GM23338 (cell line): ENCODE results near the gene SKA1. TPM values are rescaled to one million over a fixed set of nuclear protein-coding genes. Genes with fewer than 3 reads are reported as not detected.

Source experiments
- ATAC-seq: fragments of 200-7000 bp; cut with Tn5 transposase; 3 replicates; pipeline ENCODE4 v1.9.1; 2020
- DNase-seq: peaks from one replicate; pipeline ENCODE4 v3.0.0-alpha.2; 2015; ENCODE audit warnings: low spot score
- H2AFZ ChIP-seq: fragments of 200-600 bp; sonication (generic); 2 replicates; pipeline ENCODE4 v1.8.0; 2016; ENCODE audit warnings: antibody characterized with exemption, mild to moderate bottlenecking, moderate library complexity
- H3F3A ChIP-seq: fragments of 200-600 bp; sonication (generic); replicated peaks from 2 replicates; pipeline ENCODE4 v1.8.0; 2017; ENCODE audit warnings: antibody characterized with exemption, mixed run types, low read depth
- H3K27ac ChIP-seq: fragments of 200-600 bp; sonication (generic); 2 replicates; pipeline ENCODE4 v1.6.1; 2016; ENCODE audit warnings: low read depth
- H3K27me3 ChIP-seq: fragments of 200-600 bp; sonication (generic); 2 replicates; pipeline ENCODE4 v1.8.0; 2016; ENCODE audit warnings: mild to moderate bottlenecking, mixed run types, moderate library complexity; ENCODE audit not compliant: insufficient read depth
- H3K36me3 ChIP-seq: fragments of 200-600 bp; sonication (generic); 2 replicates; pipeline ENCODE4 v1.8.0; 2016; ENCODE audit warnings: mild to moderate bottlenecking; ENCODE audit not compliant: insufficient read depth
- H3K4me1 ChIP-seq: fragments of 200-600 bp; sonication (generic); 2 replicates; pipeline ENCODE4 v1.8.0; 2016; ENCODE audit warnings: mild to moderate bottlenecking, moderate library complexity; ENCODE audit not compliant: insufficient read depth
- H3K4me2 ChIP-seq: fragments of 200-600 bp; sonication (generic); 2 replicates; pipeline ENCODE4 v1.7.1; 2017; ENCODE audit warnings: mixed run types
- H3K4me3 ChIP-seq: fragments of 200-600 bp; sonication (generic); 2 replicates; pipeline ENCODE4 v1.6.1; 2016; ENCODE audit warnings: mixed run types
- H3K79me2 ChIP-seq: fragments of 200-600 bp; sonication (generic); replicated peaks from 2 replicates; pipeline ENCODE4 v1.8.0; 2017; ENCODE audit warnings: mild to moderate bottlenecking; ENCODE audit not compliant: insufficient read depth
- H3K9me2 ChIP-seq: fragments of 200-600 bp; sonication (generic); 2 replicates; pipeline ENCODE4 v1.8.0; 2017; ENCODE audit not compliant: insufficient read depth
- H4K20me1 ChIP-seq: fragments of 200-600 bp; sonication (generic); replicated peaks from 2 replicates; pipeline ENCODE4 v1.8.0; 2017; ENCODE audit warnings: mild to moderate bottlenecking; ENCODE audit not compliant: insufficient read depth
- H3K27ac Mint-ChIP-seq: 2 replicates; pipeline ENCODE4 v1.8.0; 2020; ENCODE audit warnings: inconsistent platforms, mild to moderate bottlenecking, moderate library complexity, mixed read lengths
- H3K27me3 Mint-ChIP-seq: 3 replicates; pipeline ENCODE4 v1.8.0; 2022; ENCODE audit warnings: low read depth, mild to moderate bottlenecking, moderate library complexity, mixed read lengths, inconsistent platforms; ENCODE audit not compliant: insufficient read depth, poor library complexity
- H3K36me3 Mint-ChIP-seq: 3 replicates; pipeline ENCODE4 v1.8.0; 2021; ENCODE audit warnings: low read depth, mild to moderate bottlenecking, inconsistent platforms, moderate library complexity, mixed read lengths
- H3K4me1 Mint-ChIP-seq: 3 replicates; pipeline ENCODE4 v1.8.0; 2020; ENCODE audit warnings: mild to moderate bottlenecking, inconsistent platforms, mixed read lengths
- H3K4me3 Mint-ChIP-seq: 3 replicates; pipeline ENCODE4 v1.8.0; 2021; ENCODE audit warnings: moderate library complexity, mild to moderate bottlenecking, inconsistent platforms, mixed read lengths
- H3K9me3 Mint-ChIP-seq: 3 replicates; pipeline ENCODE4 v1.8.0; 2020; ENCODE audit warnings: moderate library complexity, mild to moderate bottlenecking, inconsistent platforms, mixed read lengths
- CREB1 ChIP-seq: fragments of 250-450 bp; sonication (Bioruptor Pico); IDR thresholded peaks from 2 replicates; pipeline ENCODE4 v1.5.0; 2020; ENCODE audit warnings: low read depth, mild to moderate bottlenecking, moderate library complexity
- EZH2 ChIP-seq: fragments of 200-600 bp; sonication (generic); IDR thresholded peaks from one replicate; pipeline ENCODE4 v1.8.0; 2017; ENCODE audit warnings: antibody characterized with exemption, mild to moderate bottlenecking, low read depth; ENCODE audit not compliant: unreplicated experiment
- JUNB ChIP-seq: IDR thresholded peaks from one replicate; pipeline ENCODE4 v1.6.1; 2016; ENCODE audit warnings: antibody characterized with exemption; ENCODE audit not compliant: unreplicated experiment
- NANOG ChIP-seq: IDR thresholded peaks from 2 replicates; pipeline ENCODE4 v1.6.1; 2016; ENCODE audit warnings: antibody characterized with exemption, borderline replicate concordance
- POLR2AphosphoS5 ChIP-seq: IDR thresholded peaks from 2 replicates; pipeline ENCODE4 v1.6.1; 2016; ENCODE audit warnings: antibody characterized with exemption, low read depth
- STAT1 ChIP-seq: IDR thresholded peaks from one replicate; pipeline ENCODE4 v1.6.1; 2016; ENCODE audit warnings: antibody characterized with exemption; ENCODE audit not compliant: unreplicated experiment
- ZNF114 ChIP-seq: fragments of 250-450 bp; sonication (Bioruptor Pico); IDR thresholded peaks from 2 replicates; pipeline ENCODE4 v1.5.0; 2020; ENCODE audit warnings: mild to moderate bottlenecking, moderate library complexity
- ZNF331 ChIP-seq: fragments of 250-450 bp; sonication (Bioruptor Pico); IDR thresholded peaks from 2 replicates; pipeline ENCODE4 v1.5.0; 2020; ENCODE audit warnings: low read depth, mild to moderate bottlenecking, moderate library complexity
- polyA plus RNA-seq: library from polyadenylated mRNA; unstranded; fragments of >200 nt; fragmentation: Nextera tagmentation; extraction: Ambion mirVana; gene quantifications from 2 replicates; pipeline ENCODE4 v1.2.1, GENCODE V29; 2016
- total RNA-seq: library from RNA; depleted of rRNA; stranded (reverse); fragments of >200 nt; shearing (Covaris generic); gene quantifications from 2 replicates; pipeline ENCODE4 v1.2.3, GENCODE V29; 2014
- TF ChIP-seq, protein P1 (sequence below): IDR thresholded peaks from one replicate; pipeline ENCODE4 v1.6.1; 2018; ENCODE audit warnings: antibody characterized with exemption; ENCODE audit not compliant: unreplicated experiment
- TF ChIP-seq, protein P2 (sequence below): IDR thresholded peaks from 2 replicates; pipeline ENCODE4 v1.6.1; 2016; ENCODE audit warnings: antibody characterized with exemption
- TF ChIP-seq, protein P3 (sequence below), 2 experiments: fragments of 200-600 bp in 1 of 2; sonication (generic) in 1 of 2; conservative IDR thresholded peaks; 2 replicates each; pipeline versions ENCODE4 v1.5.1 to v1.6.1; 2016 to 2017; ENCODE audit warnings: antibody characterized with exemption in 2 of 2, low read depth in 2 of 2, mild to moderate bottlenecking in 2 of 2, moderate library complexity in 1 of 2

The SKA1 gene
- total and polyA plus RNA-seq, 2 experiments from 2014 or later: 14.2 to 25.1 TPM

DNA sequence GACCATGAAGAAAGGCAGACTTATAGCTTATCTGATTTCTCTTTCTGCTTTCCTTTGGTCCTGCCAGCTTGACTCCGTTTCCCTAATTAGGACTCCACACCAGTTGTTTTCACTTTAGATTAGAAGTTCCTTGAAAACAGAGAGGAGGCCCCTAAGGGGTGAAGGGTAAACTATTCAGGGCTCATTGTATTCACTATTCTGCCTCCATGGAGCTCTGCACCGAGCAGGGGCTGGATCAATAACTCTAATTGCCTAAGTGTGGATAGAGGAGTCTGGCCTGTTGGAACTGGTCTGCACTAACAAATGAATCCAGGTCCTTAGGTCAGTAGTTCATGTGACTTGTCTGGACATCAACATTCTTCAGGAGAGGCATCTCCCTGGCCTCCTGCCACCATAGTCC is 36.1 kb upstream of the SKA1 start:
- TF ChIP-seq, protein P1, sequence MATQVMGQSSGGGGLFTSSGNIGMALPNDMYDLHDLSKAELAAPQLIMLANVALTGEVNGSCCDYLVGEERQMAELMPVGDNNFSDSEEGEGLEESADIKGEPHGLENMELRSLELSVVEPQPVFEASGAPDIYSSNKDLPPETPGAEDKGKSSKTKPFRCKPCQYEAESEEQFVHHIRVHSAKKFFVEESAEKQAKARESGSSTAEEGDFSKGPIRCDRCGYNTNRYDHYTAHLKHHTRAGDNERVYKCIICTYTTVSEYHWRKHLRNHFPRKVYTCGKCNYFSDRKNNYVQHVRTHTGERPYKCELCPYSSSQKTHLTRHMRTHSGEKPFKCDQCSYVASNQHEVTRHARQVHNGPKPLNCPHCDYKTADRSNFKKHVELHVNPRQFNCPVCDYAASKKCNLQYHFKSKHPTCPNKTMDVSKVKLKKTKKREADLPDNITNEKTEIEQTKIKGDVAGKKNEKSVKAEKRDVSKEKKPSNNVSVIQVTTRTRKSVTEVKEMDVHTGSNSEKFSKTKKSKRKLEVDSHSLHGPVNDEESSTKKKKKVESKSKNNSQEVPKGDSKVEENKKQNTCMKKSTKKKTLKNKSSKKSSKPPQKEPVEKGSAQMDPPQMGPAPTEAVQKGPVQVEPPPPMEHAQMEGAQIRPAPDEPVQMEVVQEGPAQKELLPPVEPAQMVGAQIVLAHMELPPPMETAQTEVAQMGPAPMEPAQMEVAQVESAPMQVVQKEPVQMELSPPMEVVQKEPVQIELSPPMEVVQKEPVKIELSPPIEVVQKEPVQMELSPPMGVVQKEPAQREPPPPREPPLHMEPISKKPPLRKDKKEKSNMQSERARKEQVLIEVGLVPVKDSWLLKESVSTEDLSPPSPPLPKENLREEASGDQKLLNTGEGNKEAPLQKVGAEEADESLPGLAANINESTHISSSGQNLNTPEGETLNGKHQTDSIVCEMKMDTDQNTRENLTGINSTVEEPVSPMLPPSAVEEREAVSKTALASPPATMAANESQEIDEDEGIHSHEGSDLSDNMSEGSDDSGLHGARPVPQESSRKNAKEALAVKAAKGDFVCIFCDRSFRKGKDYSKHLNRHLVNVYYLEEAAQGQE: no peak
- no peak for TF ChIP-seq NANOG
- no peak for TF ChIP-seq POLR2AphosphoS5
- TF ChIP-seq, protein P2, sequence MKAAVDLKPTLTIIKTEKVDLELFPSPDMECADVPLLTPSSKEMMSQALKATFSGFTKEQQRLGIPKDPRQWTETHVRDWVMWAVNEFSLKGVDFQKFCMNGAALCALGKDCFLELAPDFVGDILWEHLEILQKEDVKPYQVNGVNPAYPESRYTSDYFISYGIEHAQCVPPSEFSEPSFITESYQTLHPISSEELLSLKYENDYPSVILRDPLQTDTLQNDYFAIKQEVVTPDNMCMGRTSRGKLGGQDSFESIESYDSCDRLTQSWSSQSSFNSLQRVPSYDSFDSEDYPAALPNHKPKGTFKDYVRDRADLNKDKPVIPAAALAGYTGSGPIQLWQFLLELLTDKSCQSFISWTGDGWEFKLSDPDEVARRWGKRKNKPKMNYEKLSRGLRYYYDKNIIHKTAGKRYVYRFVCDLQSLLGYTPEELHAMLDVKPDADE: no peak
- TF ChIP-seq ZNF114 (CRISPR knock-in tag): no peak
- TF ChIP-seq ZNF331 (CRISPR knock-in tag): no peak
- no peak for TF ChIP-seq CREB1 (CRISPR knock-in tag)
- no peak for TF ChIP-seq EZH2
- H3K9me2 ChIP-seq: peaks cover 6% of the 10 kb centered on the region; the same call in 1 of the 2 replicates
- no peak overlapping the region for H3K27ac ChIP-seq
- H3K4me2 ChIP-seq: no peak overlapping the region
- Mint-ChIP-seq H3K27ac (no peak overlapping the region), H3K4me1 (no peaks in the 10 kb centered on the region), H3K36me3 (no peaks in the 10 kb centered on the region), H3K4me3 (no peak overlapping the region), H3K27me3 (no peaks in the 10 kb centered on the region), H3K9me3 (no peaks in the 10 kb centered on the region)
- no peaks in the 10 kb centered on the region for H3F3A ChIP-seq
- H4K20me1 ChIP-seq: no peaks in the 10 kb centered on the region
- no peak overlapping the region for H2AFZ ChIP-seq
- H3K27me3 ChIP-seq: no peaks in the 10 kb centered on the region
- no peaks in the 10 kb centered on the region; the same call in 1 of the 2 replicates for H3K36me3 ChIP-seq
- no peak overlapping the region for H3K4me3 ChIP-seq
- DNase-seq (no peak), ATAC-seq (no peak)
- H3K79me2 ChIP-seq: no peaks in the 10 kb centered on the region
- no peaks in the 10 kb centered on the region for H3K4me1 ChIP-seq

DNA sequence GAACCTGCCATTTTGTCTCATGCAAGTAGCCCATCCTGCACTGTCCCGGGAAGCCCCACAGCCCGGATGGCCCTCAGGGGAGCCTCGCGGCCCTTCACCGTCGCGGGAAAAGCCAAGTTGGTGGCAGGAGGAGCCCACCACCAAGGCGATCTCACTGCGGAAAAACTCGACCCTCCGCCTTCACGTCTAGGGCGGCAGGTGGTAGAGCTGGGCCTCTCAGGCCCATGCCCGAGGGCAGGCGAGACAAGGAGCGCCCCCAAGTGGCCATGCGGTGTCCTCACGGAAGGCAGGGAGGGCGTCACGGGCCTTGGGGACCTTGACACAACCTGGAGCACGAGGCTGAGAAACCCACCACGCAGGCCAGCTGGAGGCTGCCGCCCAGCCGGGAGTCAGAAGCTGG is 34.8 kb upstream of the SKA1 start:
- Mint-ChIP-seq H3K4me1 (no peaks in the 10 kb centered on the region), H3K27ac (no peak overlapping the region), H3K36me3 (no peaks in the 10 kb centered on the region), H3K27me3 (no peaks in the 10 kb centered on the region), H3K4me3 (no peak overlapping the region), H3K9me3 (no peaks in the 10 kb centered on the region)
- Histone ChIP-seq H3K4me1 (no peaks in the 10 kb centered on the region), H3K9me2 (peaks cover 6% of the 10 kb centered on the region; the same call in 1 of the 2 replicates), H3K4me3 (no peak overlapping the region), H3K27ac (no peak overlapping the region), H3F3A (no peaks in the 10 kb centered on the region), H4K20me1 (no peaks in the 10 kb centered on the region), H3K79me2 (no peaks in the 10 kb centered on the region), H3K4me2 (no peak overlapping the region), H2AFZ (peak overlapping the region; percentile 80; the same call in 1 of the 2 replicates), H3K36me3 (no peaks in the 10 kb centered on the region; the same call in 1 of the 2 replicates), H3K27me3 (no peaks in the 10 kb centered on the region)
- TF ChIP-seq POLR2AphosphoS5: no peak
- TF ChIP-seq JUNB: no peak
- no peak for TF ChIP-seq CREB1 (CRISPR knock-in tag)
- TF ChIP-seq, protein P2: no peak
- TF ChIP-seq, protein P3, sequence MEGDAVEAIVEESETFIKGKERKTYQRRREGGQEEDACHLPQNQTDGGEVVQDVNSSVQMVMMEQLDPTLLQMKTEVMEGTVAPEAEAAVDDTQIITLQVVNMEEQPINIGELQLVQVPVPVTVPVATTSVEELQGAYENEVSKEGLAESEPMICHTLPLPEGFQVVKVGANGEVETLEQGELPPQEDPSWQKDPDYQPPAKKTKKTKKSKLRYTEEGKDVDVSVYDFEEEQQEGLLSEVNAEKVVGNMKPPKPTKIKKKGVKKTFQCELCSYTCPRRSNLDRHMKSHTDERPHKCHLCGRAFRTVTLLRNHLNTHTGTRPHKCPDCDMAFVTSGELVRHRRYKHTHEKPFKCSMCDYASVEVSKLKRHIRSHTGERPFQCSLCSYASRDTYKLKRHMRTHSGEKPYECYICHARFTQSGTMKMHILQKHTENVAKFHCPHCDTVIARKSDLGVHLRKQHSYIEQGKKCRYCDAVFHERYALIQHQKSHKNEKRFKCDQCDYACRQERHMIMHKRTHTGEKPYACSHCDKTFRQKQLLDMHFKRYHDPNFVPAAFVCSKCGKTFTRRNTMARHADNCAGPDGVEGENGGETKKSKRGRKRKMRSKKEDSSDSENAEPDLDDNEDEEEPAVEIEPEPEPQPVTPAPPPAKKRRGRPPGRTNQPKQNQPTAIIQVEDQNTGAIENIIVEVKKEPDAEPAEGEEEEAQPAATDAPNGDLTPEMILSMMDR (conservative IDR thresholded peaks at IDR 0.05; ENCODE audit: low read depth in 2 of 2): peak; percentile 66 to 91
- no peak for TF ChIP-seq STAT1
- DNase-seq (peak; percentile 82), ATAC-seq (peak; percentile 96)
